SK-N-SH treated with all-trans-retinoic acid at 6 μM for 48 hours (cell line): ENCODE data around the gene KLHL26.

ENCODE experiments used
- ATAC-seq: fragments of 200-7000 bp; cut with Tn5 transposase; 3 replicates; pipeline ENCODE4 v1.9.1; 2020; ENCODE audit warnings: mild to moderate bottlenecking, moderate library complexity
- BACH2 ChIP-seq: fragments of 250-450 bp; sonication (Bioruptor Pico); IDR thresholded peaks from 2 replicates; pipeline ENCODE4 v1.9.0; 2021; ENCODE audit warnings: mild to moderate bottlenecking, borderline replicate concordance
- CSDC2 ChIP-seq: fragments of 250-450 bp; sonication (Bioruptor Pico); IDR thresholded peaks from 2 replicates; pipeline ENCODE4 v1.5.0; 2020; ENCODE audit warnings: mild to moderate bottlenecking, moderate library complexity
- ISL1 ChIP-seq: fragments of 250-450 bp; sonication (Bioruptor Pico); IDR thresholded peaks from 2 replicates; pipeline ENCODE4 v2.1.2; 2022; ENCODE audit warnings: mild to moderate bottlenecking, moderate library complexity
- OSR1 ChIP-seq: fragments of 250-450 bp; sonication (Bioruptor Pico); IDR thresholded peaks from 2 replicates; pipeline ENCODE4 v1.8.0; 2022; ENCODE audit warnings: moderate library complexity, mild to moderate bottlenecking, inconsistent platforms
- POU6F1 ChIP-seq: fragments of 250-450 bp; sonication (Bioruptor Pico); IDR thresholded peaks from 2 replicates; pipeline ENCODE4 v1.8.0; 2021; ENCODE audit warnings: low read depth, mild to moderate bottlenecking, moderate library complexity, borderline replicate concordance
- PPARA ChIP-seq: fragments of 250-450 bp; sonication (Bioruptor Pico); IDR thresholded peaks from 2 replicates; pipeline ENCODE4 v1.5.0; 2020; ENCODE audit warnings: mild to moderate bottlenecking, borderline replicate concordance
- RARB ChIP-seq: fragments of 250-450 bp; sonication (Bioruptor Pico); IDR thresholded peaks from 2 replicates; pipeline ENCODE4 v1.8.0; 2021; ENCODE audit warnings: mild to moderate bottlenecking, moderate library complexity
- SNAI2 ChIP-seq: fragments of 250-450 bp; sonication (Bioruptor Pico); IDR thresholded peaks from 2 replicates; pipeline ENCODE4 v1.5.0; 2020; ENCODE audit warnings: mild to moderate bottlenecking, moderate library complexity
- TOX ChIP-seq: fragments of 250-450 bp; sonication (Bioruptor Pico); IDR thresholded peaks from 2 replicates; pipeline ENCODE4 v1.8.0; 2021; ENCODE audit warnings: mild to moderate bottlenecking, moderate library complexity, borderline replicate concordance
- TSHZ2 ChIP-seq: fragments of 250-450 bp; sonication (Bioruptor Pico); IDR thresholded peaks from 2 replicates; pipeline ENCODE4 v1.5.0; 2020; ENCODE audit warnings: mild to moderate bottlenecking, moderate library complexity
- ZC3H10 ChIP-seq: fragments of 250-450 bp; sonication (Bioruptor Pico); IDR thresholded peaks from 2 replicates; pipeline ENCODE4 v1.5.1; 2021; ENCODE audit warnings: mild to moderate bottlenecking, moderate library complexity
- ZFP3 ChIP-seq: fragments of 250-450 bp; sonication (Bioruptor Pico); IDR thresholded peaks from 2 replicates; pipeline ENCODE4 v1.5.0; 2020; ENCODE audit warnings: mild to moderate bottlenecking, moderate library complexity
- ZFP30 ChIP-seq: fragments of 450-650 bp; formaldehyde crosslinking; IDR thresholded peaks from 2 replicates; pipeline ENCODE4 v1.5.0; 2022; ENCODE audit warnings: mild to moderate bottlenecking, moderate library complexity
- ZNF70 ChIP-seq: fragments of 450-650 bp; formaldehyde crosslinking; IDR thresholded peaks from 2 replicates; pipeline ENCODE4 v1.5.0; 2020; ENCODE audit warnings: mild to moderate bottlenecking, moderate library complexity
- ZNF8 ChIP-seq: fragments of 450-650 bp; formaldehyde crosslinking; IDR thresholded peaks from 2 replicates; pipeline ENCODE4 v1.5.0; 2020; ENCODE audit warnings: mild to moderate bottlenecking, moderate library complexity

The KLHL26 gene

GRCh38 chr19:18657590-18658365, 20.9 kb downstream of the KLHL26 start:
- TF ChIP-seq SNAI2 (CRISPR knock-in tag): no peak
- TF ChIP-seq TSHZ2: no peak
- TF ChIP-seq PPARA: no peak
- TF ChIP-seq RARB (CRISPR knock-in tag): no peak
- no peak for TF ChIP-seq ZNF70 (CRISPR knock-in tag)
- no peak for TF ChIP-seq POU6F1 (CRISPR knock-in tag)
- no peak for TF ChIP-seq ZNF8 (CRISPR knock-in tag)
- no peak for ATAC-seq

- ATAC-seq: no peak
Measured at GRCh38 chr19:18658366-18658855, 21.6 kb downstream of the KLHL26 start.

GRCh38 chr19:18659281-18660050, 22.6 kb downstream of the KLHL26 start:
- ATAC-seq: no peak; the same call in 2 of the 3 replicates
- no peak for TF ChIP-seq POU6F1 (CRISPR knock-in tag)
- TF ChIP-seq ZFP30 (CRISPR knock-in tag): no peak
- no peak for TF ChIP-seq PPARA
- no peak for TF ChIP-seq RARB (CRISPR knock-in tag)
- TF ChIP-seq TOX (CRISPR knock-in tag): no peak
- no peak for TF ChIP-seq CSDC2 (CRISPR knock-in tag)
- TF ChIP-seq OSR1 (CRISPR knock-in tag): no peak
- TF ChIP-seq TSHZ2: no peak
- no peak for TF ChIP-seq BACH2 (CRISPR knock-in tag)
- TF ChIP-seq ISL1 (CRISPR knock-in tag): no peak
- TF ChIP-seq, all 23 proteins: peak for 0

More at GRCh38 chr19:18658366-18658855, 21.6 kb downstream of the KLHL26 start:
- TF ChIP-seq OSR1 (CRISPR knock-in tag): no peak
- no peak for TF ChIP-seq ZFP3 (CRISPR knock-in tag)

GRCh38 chr19:18660051-18660910, 23.5 kb downstream of the KLHL26 start:
- ATAC-seq: peak; percentile 82
- no peak for TF ChIP-seq TSHZ2
- no peak for TF ChIP-seq ISL1 (CRISPR knock-in tag)
- TF ChIP-seq ZFP3 (CRISPR knock-in tag): peak; percentile 59
- no peak for TF ChIP-seq POU6F1 (CRISPR knock-in tag)
- no peak for TF ChIP-seq ZC3H10 (CRISPR knock-in tag)
- TF ChIP-seq PPARA: no peak
